Activated CD4-positive, CD25-positive, alpha-beta regulatory T cell (primary cell): ENCODE data around the gene PJA2.
A peak's percentile ranks its signal among the peaks of the same experiment; 100 is the strongest.

Experiments
- DNase-seq, 4 experiments: peaks; one replicate each; lab custom pipeline; 2025; lab: John Stamatoyannopoulos, UW

The PJA2 gene

GRCh38 chr5:109408991-109409843 lies 557 bp downstream of the PJA2 start:
- DNase-seq = peak; percentile 43 to 63 (median 58)

GRCh38 chr5:109407913-109408312 lies 1.9 kb downstream of the PJA2 start:
- no peak for DNase-seq

GRCh38 chr5:109406719-109407118 lies 3.1 kb downstream of the PJA2 start:
- DNase-seq = no peak

GRCh38 chr5:109404428-109404960 lies 5.3 kb downstream of the PJA2 start:
- no peak for DNase-seq

GRCh38 chr5:109403469-109403868 lies 6.3 kb downstream of the PJA2 start:
- no peak for DNase-seq

- no peak for DNase-seq
Measured at GRCh38 chr5:109399092-109399759, 10.5 kb downstream of the PJA2 start.

- no peak for DNase-seq
Measured at GRCh38 chr5:109396965-109397364, 12.8 kb downstream of the PJA2 start.

- no peak for DNase-seq
Measured at GRCh38 chr5:109394806-109395205, 15.0 kb downstream of the PJA2 start.

GRCh38 chr5:109390188-109390587 lies 19.6 kb downstream of the PJA2 start:
- DNase-seq = no peak

GRCh38 chr5:109388407-109388806 lies 21.4 kb downstream of the PJA2 start:
- DNase-seq = no peak

- DNase-seq = no peak
Measured at GRCh38 chr5:109387408-109387974, 22.3 kb downstream of the PJA2 start.

- no peak for DNase-seq
Measured at GRCh38 chr5:109378095-109378494, 31.7 kb downstream of the PJA2 start.

GRCh38 chr5:109374625-109375024 lies 35.1 kb downstream of the PJA2 start:
- no peak for DNase-seq

GRCh38 chr5:109373932-109374331 lies 35.8 kb downstream of the PJA2 start:
- no peak for DNase-seq

GRCh38 chr5:109370343-109370742 lies 39.4 kb downstream of the PJA2 start:
- DNase-seq = no peak

- DNase-seq = no peak
Measured at GRCh38 chr5:109365653-109366052, 44.1 kb downstream of the PJA2 start.

- no peak for DNase-seq
Measured at GRCh38 chr5:109364977-109365376, 44.8 kb downstream of the PJA2 start.

GRCh38 chr5:109359642-109360041 lies 50.1 kb downstream of the PJA2 start:
- DNase-seq = no peak

GRCh38 chr5:109357807-109358206 lies 52.0 kb downstream of the PJA2 start:
- DNase-seq = no peak

GRCh38 chr5:109354761-109355160 lies 55.0 kb downstream of the PJA2 start:
- DNase-seq = no peak

- no peak for DNase-seq
Measured at GRCh38 chr5:109351988-109352864, 57.5 kb downstream of the PJA2 start.
